ENCODE measurements around the gene HACE1.

- TF ChIP-seq POLR2A (IDR thresholded peaks at IDR 0.05; ENCODE audit: low read depth, low read length) (no peak), TAF1 (IDR thresholded peaks at IDR 0.05; ENCODE audit: low read depth, low read length) (no peak), POLR2AphosphoS5 (IDR thresholded peaks at IDR 0.05; ENCODE audit: low read depth, low read length) (no peak)
These were observed 179.2 kb downstream of the HACE1 start for GRCh38 chr6:104680539-104680938.
